A549 treated with dexamethasone at 1 μM for 4 hours (cell line): ENCODE data around the gene GMCL1. TPM values are rescaled to one million over a fixed set of nuclear protein-coding genes. Genes with fewer than 3 reads are reported as not detected.

Experiments used
- total RNA-seq: library from RNA; stranded (reverse); fragments of 200-300 nt; extraction: Qiagen RNA extraction; gene quantifications from 5 replicates; pipeline ENCODE4 v1.2.3, GENCODE V29; 2022

The GMCL1 gene, protein sequence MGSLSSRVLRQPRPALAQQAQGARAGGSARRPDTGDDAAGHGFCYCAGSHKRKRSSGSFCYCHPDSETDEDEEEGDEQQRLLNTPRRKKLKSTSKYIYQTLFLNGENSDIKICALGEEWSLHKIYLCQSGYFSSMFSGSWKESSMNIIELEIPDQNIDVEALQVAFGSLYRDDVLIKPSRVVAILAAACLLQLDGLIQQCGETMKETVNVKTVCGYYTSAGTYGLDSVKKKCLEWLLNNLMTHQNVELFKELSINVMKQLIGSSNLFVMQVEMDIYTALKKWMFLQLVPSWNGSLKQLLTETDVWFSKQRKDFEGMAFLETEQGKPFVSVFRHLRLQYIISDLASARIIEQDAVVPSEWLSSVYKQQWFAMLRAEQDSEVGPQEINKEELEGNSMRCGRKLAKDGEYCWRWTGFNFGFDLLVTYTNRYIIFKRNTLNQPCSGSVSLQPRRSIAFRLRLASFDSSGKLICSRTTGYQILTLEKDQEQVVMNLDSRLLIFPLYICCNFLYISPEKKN
- total RNA-seq: 7.2 to 13.7 TPM (median 12.0 TPM) in 5 replicates

GRCh38 chr2:69829256-69830044, at the start of gene GMCL1:
TSS of gene GMCL1 (plus strand) at chr2:69829660. CDS start at chr2:69829893, 233 bp downstream.

DNA sequence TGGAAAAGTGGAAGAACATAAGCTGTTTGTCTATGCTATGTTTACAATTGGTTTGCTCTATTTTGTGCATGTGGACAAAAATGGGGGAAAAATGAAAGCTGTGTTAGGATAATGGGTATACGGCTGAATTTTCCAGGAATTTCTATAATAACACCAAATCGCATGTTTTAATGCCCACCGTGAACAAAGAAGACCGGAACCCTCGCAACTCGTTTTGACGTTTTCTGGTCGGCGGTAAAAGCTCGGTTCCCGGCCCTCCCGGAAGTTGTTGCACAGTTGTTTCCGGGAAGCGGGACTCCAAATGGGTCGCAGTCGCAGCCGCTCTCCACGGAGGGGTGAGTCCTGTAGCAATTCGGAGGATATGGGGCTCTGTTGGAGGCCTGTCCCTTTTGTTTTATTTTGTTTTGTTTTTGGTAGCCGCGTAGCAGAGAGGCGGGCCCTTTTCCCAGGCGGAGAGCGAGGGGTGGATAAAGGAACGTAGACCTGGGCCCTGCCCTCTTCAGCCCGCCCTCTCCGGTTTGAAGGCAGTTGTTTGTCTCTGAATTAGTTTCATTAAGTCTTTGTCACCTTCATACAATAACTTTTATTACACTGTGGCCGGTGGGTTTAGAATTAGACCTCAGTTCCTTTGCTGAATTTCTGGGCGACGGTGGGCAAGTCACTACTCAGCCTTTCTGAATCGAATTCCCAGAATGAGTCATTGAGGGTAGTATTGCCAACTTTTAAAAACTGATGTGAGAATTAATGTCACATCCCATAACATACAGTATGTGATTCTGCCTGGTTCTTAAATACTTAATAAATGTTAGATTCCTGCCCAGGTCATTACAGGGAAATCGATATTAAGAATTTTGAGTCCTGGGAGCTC, 64.5 kb downstream of the GMCL1 start, which contains the start of gene SNRNP27:
Gene SNRNP27 (plus strand): TSS at position 273 of the 868 bp plus-strand sequence. CDS start 29 bp downstream, at position 302.

GRCh38 chr2:69914950-69915945, 85.8 kb downstream of the GMCL1 start, which contains the start of gene MXD1:
TSS of gene MXD1 (plus strand) at chr2:69915109. CDS start at chr2:69915331, 222 bp downstream.

Other genes starting within 250 kb of the GMCL1 start
- gene AAK1, start 185.9 kb upstream of the GMCL1 start, total RNA-seq: 9.1 to 22.7 TPM (median 18.5 TPM) in 5 replicates
- 350 to 411 TPM (median 370 TPM) in 5 replicates for gene ANXA4, start 87.5 kb upstream of the GMCL1 start, total RNA-seq
- gene SNRNP27, start 64.3 kb downstream of the GMCL1 start, total RNA-seq: 41.6 to 69.3 TPM (median 49.1 TPM) in 5 replicates
- gene MXD1, start 85.4 kb downstream of the GMCL1 start, total RNA-seq: 2.4 to 3.0 TPM (median 2.6 TPM) in 5 replicates
- gene ASPRV1, start 132.0 kb downstream of the GMCL1 start, total RNA-seq: 0.18 to 0.44 TPM (median 0.30 TPM) in 5 replicates